GM19035 (cell line): ENCODE data around the gene SMAD3.
"Not testable (repeated sequence)": the region's sequence is repeated elsewhere in the genome, so short reads cannot be mapped to it uniquely, and the experiment has no call there.

Experiments used
- ATAC-seq: cut with Tn5 transposase; IDR thresholded peaks from one replicate; pipeline ENCODE4 v1.9.1; 2021; ENCODE audit not compliant: unreplicated experiment

Gene SMAD3

GRCh38 chr15:67062369-67062985 lies 2.9 kb upstream of the SMAD3 start:
- no peak for ATAC-seq

GRCh38 chr15:67063689-67064606 lies 1.5 kb upstream of the SMAD3 start:
- no peak for ATAC-seq

- ATAC-seq, result peak; percentile 29
Observed at GRCh38 chr15:67064607-67065530, 533 bp upstream of the SMAD3 start.

GRCh38 chr15:67066041-67066958 lies 898 bp downstream of the SMAD3 start:
- ATAC-seq, result peak; percentile 26

GRCh38 chr15:67066959-67067853 lies 1.8 kb downstream of the SMAD3 start:
- no peak for ATAC-seq

- no peak for ATAC-seq
Observed at GRCh38 chr15:67067930-67068551, 2.6 kb downstream of the SMAD3 start.

- no peak for ATAC-seq
Observed at GRCh38 chr15:67068710-67069400, 3.5 kb downstream of the SMAD3 start.

- no peak for ATAC-seq
Observed at GRCh38 chr15:67070150-67070549, 4.7 kb downstream of the SMAD3 start.

- no peak for ATAC-seq
Observed at GRCh38 chr15:67070892-67071664, 5.7 kb downstream of the SMAD3 start.

- no peak for ATAC-seq
Observed at GRCh38 chr15:67072442-67072841, 7.0 kb downstream of the SMAD3 start.

GRCh38 chr15:67072958-67073357 lies 7.6 kb downstream of the SMAD3 start:
- ATAC-seq, result no peak

GRCh38 chr15:67074886-67075229 lies 9.5 kb downstream of the SMAD3 start:
- no peak for ATAC-seq

- ATAC-seq, result not testable (repeated sequence)
Observed at GRCh38 chr15:67075555-67076135, 10.2 kb downstream of the SMAD3 start.

GRCh38 chr15:67076147-67076843 lies 10.9 kb downstream of the SMAD3 start:
- ATAC-seq, result no peak

- ATAC-seq, result no peak
Observed at GRCh38 chr15:67077641-67078215, 12.3 kb downstream of the SMAD3 start.

- ATAC-seq, result no peak
Observed at GRCh38 chr15:67079361-67079760, 14.0 kb downstream of the SMAD3 start.
